Natural killer cell (primary cell): Measurements from ENCODE around the gene SOS1. TPM values are rescaled to one million over a fixed set of nuclear protein-coding genes. Genes with fewer than 3 reads are reported as not detected.

Experiments
- ATAC-seq, 3 donors: fragments of 150-1000 bp in 2 of 3; fragments of 200-7000 bp in 1 of 3; cut with Tn5 transposase; 1 replicate in 1 of 3; 2 replicates in 2 of 3; pipeline ENCODE4 v1.10.0; 2021; ENCODE audit warnings: mild to moderate bottlenecking in 2 of 3, moderate library complexity in 2 of 3
- DNase-seq, 2 donors: peaks; one replicate each; pipeline versions ENCODE4 v3.0.0 to v3.0.0-alpha.2; 2013 to 2021; ENCODE audit warnings: mixed read lengths in 1 of 2
- H3K27ac ChIP-seq: one replicate; pipeline ENCODE4 v1.5.1; 2013; ENCODE audit warnings: mild to moderate bottlenecking, low read length
- H3K27me3 ChIP-seq: one replicate; pipeline ENCODE4 v1.6.1; 2013; ENCODE audit warnings: low read length; ENCODE audit not compliant: control insufficient read depth, insufficient read depth
- H3K36me3 ChIP-seq: one replicate; pipeline ENCODE4 v1.6.1; 2013; ENCODE audit warnings: low read length; ENCODE audit not compliant: control insufficient read depth, insufficient read depth
- H3K4me1 ChIP-seq: one replicate; pipeline ENCODE4 v1.6.1; 2013; ENCODE audit warnings: low read length; ENCODE audit not compliant: control insufficient read depth, insufficient read depth
- H3K4me3 ChIP-seq: one replicate; pipeline ENCODE4 v1.5.1; 2013; ENCODE audit warnings: low read length
- H3K9me3 ChIP-seq: one replicate; pipeline ENCODE4 v1.6.1; 2013; ENCODE audit warnings: low read length; ENCODE audit not compliant: control insufficient read depth, insufficient read depth
- H3K27ac Mint-ChIP-seq, 2 donors: one replicate each; pipeline ENCODE4 v1.8.0; 2022; ENCODE audit warnings: mild to moderate bottlenecking in 2 of 2, mixed read lengths in 2 of 2, moderate library complexity in 1 of 2
- H3K27me3 Mint-ChIP-seq, 2 donors: one replicate each; pipeline ENCODE4 v1.8.0; 2022; ENCODE audit warnings: low read depth in 2 of 2, mixed read lengths in 2 of 2
- H3K36me3 Mint-ChIP-seq: one replicate; pipeline ENCODE4 v1.8.0; 2022; ENCODE audit warnings: mixed read lengths
- H3K4me1 Mint-ChIP-seq, 2 donors: one replicate each; pipeline ENCODE4 v1.8.0; 2022; ENCODE audit warnings: mixed read lengths in 2 of 2
- H3K4me3 Mint-ChIP-seq: one replicate; pipeline ENCODE4 v1.8.0; 2022; ENCODE audit warnings: mild to moderate bottlenecking, moderate library complexity, mixed read lengths
- H3K9me3 Mint-ChIP-seq, 2 donors: one replicate each; pipeline ENCODE4 v1.8.0; 2022; ENCODE audit warnings: mixed read lengths in 2 of 2
- CTCF ChIP-seq: fragments of 200-600 bp; IDR thresholded peaks from one replicate; pipeline ENCODE4 v1.8.0; 2022; ENCODE audit warnings: antibody characterized with exemption
- WGBS: methylation state at CpG from one replicate; pipeline ENCODE4 v1.1.7; 2013; ENCODE audit warnings: missing lambda C conversion rate; ENCODE audit not compliant: insufficient coverage; 5-methylcytosine and 5-hydroxymethylcytosine counted together
- intact Hi-C: fragments of 100-400 bp; cut with micrococcal nuclease; formaldehyde crosslinking; loops from one replicate; pipeline ENCODE4 v1.14.2; 2022
- total RNA-seq, 4 donors: library from RNA; stranded (reverse); fragments of 120-200 nt in 1 of 4; gene quantifications; one replicate each; pipeline versions ENCODE4 v1.2.3 to v1.2.4, GENCODE V29; 2013 to 2022

The SOS1 gene
- total RNA-seq, 3 donors from 2014 or later (not counting 1 experiment from before 2014, with no cell fraction given): 32.6 to 73.9 (median 52.7) TPM

- ATAC-seq (no peak), DNase-seq (no peak)
- Mint-ChIP-seq H3K9me3 (no peaks in the 10 kb centered on the region), H3K4me3 (no peak overlapping the region), H3K27ac (no peak overlapping the region), H3K4me1 (peaks cover 0 to 5% of the 10 kb centered on the region in 2 donors), H3K27me3 (no peaks in the 10 kb centered on the region), H3K36me3 (peaks cover 7% of the 10 kb centered on the region)
- no CpG with 5 or more reads among the region's 1 CpG for WGBS
- Histone ChIP-seq H3K4me1 (no peaks in the 10 kb centered on the region), H3K27ac (no peak overlapping the region), H3K4me3 (no peak overlapping the region), H3K9me3 (no peaks in the 10 kb centered on the region), H3K36me3 (peaks cover 65% of the 10 kb centered on the region), H3K27me3 (no peaks in the 10 kb centered on the region)
- intact Hi-C loops: no loop called here
- TF ChIP-seq CTCF: no peak
These were observed 112.2 kb downstream of the SOS1 start for GRCh38 chr2:39008665-39009064.

- H3K27me3 Mint-ChIP-seq: no peaks in the 10 kb centered on the region
- ATAC-seq: no peak
These were observed 112.9 kb downstream of the SOS1 start for GRCh38 chr2:39007875-39008504.

GRCh38 chr2:39000552-39000951 lies 120.3 kb downstream of the SOS1 start:
- Histone ChIP-seq H3K27ac (no peak overlapping the region), H3K9me3 (no peaks in the 10 kb centered on the region), H3K27me3 (no peaks in the 10 kb centered on the region), H3K4me1 (no peaks in the 10 kb centered on the region), H3K36me3 (peaks cover 81% of the 10 kb centered on the region), H3K4me3 (no peak overlapping the region)
- Mint-ChIP-seq H3K4me1 (peaks cover 0 to 5% of the 10 kb centered on the region in 2 donors), H3K4me3 (no peak overlapping the region), H3K9me3 (no peaks in the 10 kb centered on the region), H3K36me3 (peaks cover 12% of the 10 kb centered on the region), H3K27ac (peak overlapping the region in 1 of 2 donors; percentile 24), H3K27me3 (no peaks in the 10 kb centered on the region)
- intact Hi-C loops: no loop called here
- ATAC-seq (no peak), DNase-seq (no peak)
- WGBS: 96% methylated on average over 2 of the region's 2 CpGs
- TF ChIP-seq CTCF: no peak

More at GRCh38 chr2:39007875-39008504, 112.9 kb downstream of the SOS1 start:
- intact Hi-C loops: no loop called here
- Mint-ChIP-seq H3K4me3 (no peak overlapping the region), H3K4me1 (peaks cover 0 to 5% of the 10 kb centered on the region in 2 donors), H3K27ac (peak overlapping the region in 1 of 2 donors; percentile 54), H3K36me3 (peaks cover 7% of the 10 kb centered on the region), H3K9me3 (no peaks in the 10 kb centered on the region)
- TF ChIP-seq CTCF: no peak
- H3K27ac ChIP-seq: no peak overlapping the region
- H3K4me3 ChIP-seq: no peak overlapping the region
- DNase-seq: no peak
- H3K9me3 ChIP-seq: no peaks in the 10 kb centered on the region
- H3K4me1 ChIP-seq: no peaks in the 10 kb centered on the region
- 76% methylated on average over 5 of the region's 5 CpGs for WGBS
- H3K36me3 ChIP-seq: peaks cover 65% of the 10 kb centered on the region
- H3K27me3 ChIP-seq: no peaks in the 10 kb centered on the region

- no peak for ATAC-seq
These were observed 123.1 kb downstream of the SOS1 start for GRCh38 chr2:38997781-38998180.

More at GRCh38 chr2:38997781-38998180, 123.1 kb downstream of the SOS1 start:
- Mint-ChIP-seq H3K27me3 (no peaks in the 10 kb centered on the region), H3K36me3 (peaks cover 9% of the 10 kb centered on the region), H3K27ac (no peak overlapping the region), H3K4me1 (peaks cover 0 to 10% of the 10 kb centered on the region in 2 donors), H3K9me3 (no peaks in the 10 kb centered on the region), H3K4me3 (no peak overlapping the region)
- no peak overlapping the region for H3K27ac ChIP-seq
- no peak for DNase-seq
- H3K27me3 ChIP-seq: no peaks in the 10 kb centered on the region
- TF ChIP-seq CTCF: no peak
- H3K36me3 ChIP-seq: peaks cover 74% of the 10 kb centered on the region
- H3K4me3 ChIP-seq: no peak overlapping the region
- H3K9me3 ChIP-seq: no peaks in the 10 kb centered on the region
- intact Hi-C loops: no loop called here
- 89% methylated on average over 4 of the region's 4 CpGs for WGBS
- H3K4me1 ChIP-seq: no peaks in the 10 kb centered on the region
